ENCODE results near the gene HOXA9. TPM values are rescaled to one million over a fixed set of nuclear protein-coding genes. Genes with fewer than 3 reads are reported as not detected.

HOXA9 gene
- total RNA-seq, 2 experiments from 2014 or later: not detected

GRCh38 chr7:27116031-27116961 is 49.0 kb downstream of the HOXA9 start:
- Histone ChIP-seq H2AFZ (ENCODE audit: low read length) (no peak overlapping the region), H4K20me1 (ENCODE audit: insufficient read depth, low read length) (no peaks in the 10 kb centered on the region), H3K9me3 (ENCODE audit: low read length) (no peaks in the 10 kb centered on the region), H3K79me2 (ENCODE audit: insufficient read depth, low read depth, low read length) (no peaks in the 10 kb centered on the region), H3K9me2 (ENCODE audit: insufficient read depth, low read length) (no peaks in the 10 kb centered on the region), H3K4me3 (ENCODE audit: low read depth, low read length, poor library complexity, severe bottlenecking) (no peak overlapping the region), H3K27ac (ENCODE audit: low read depth, low read length, poor library complexity, severe bottlenecking) (no peak overlapping the region), H3K4me1 (ENCODE audit: insufficient read depth, low read length, poor library complexity, severe bottlenecking) (no peaks in the 10 kb centered on the region), H3K36me3 (ENCODE audit: insufficient read depth, low read length) (no peaks in the 10 kb centered on the region), H3K4me2 (ENCODE audit: low read length) (no peak overlapping the region)
- intact Hi-C loops (cut with micrococcal nuclease; ENCODE audit: unreplicated experiment): no loop called here
- TF ChIP-seq CTCF (conservative IDR thresholded peaks at IDR 0.05; ENCODE audit: low read length) (no peak), EZH2phosphoT487 (IDR thresholded peaks at IDR 0.05; ENCODE audit: borderline replicate concordance, low read depth, low read length) (no peak)
- ChIA-PET CTCF (ENCODE audit: unreplicated experiment) (no interaction called here), POLR2A (no interaction called here)
- BruUV-seq (replicated peaks): no TSS peak
- DNase-seq (ENCODE audit: low spot score): no peak

- no peak overlapping the region for H2AFZ ChIP-seq (ENCODE audit: low read length)
- H4K20me1 ChIP-seq (ENCODE audit: insufficient read depth, low read length): no peaks in the 10 kb centered on the region
- no peak overlapping the region for H3K27ac ChIP-seq (ENCODE audit: low read depth, low read length, poor library complexity, severe bottlenecking)
- intact Hi-C loops (cut with micrococcal nuclease; ENCODE audit: unreplicated experiment): no loop called here
- H3K79me2 ChIP-seq (ENCODE audit: insufficient read depth, low read depth, low read length): no peaks in the 10 kb centered on the region
- H3K36me3 ChIP-seq (ENCODE audit: insufficient read depth, low read length): no peaks in the 10 kb centered on the region
- H3K4me2 ChIP-seq (ENCODE audit: low read length): no peak overlapping the region
- no TSS peak for BruUV-seq (replicated peaks)
- ChIA-PET POLR2A (no interaction called here), CTCF (ENCODE audit: unreplicated experiment) (no interaction called here)
- H3K4me3 ChIP-seq (ENCODE audit: low read depth, low read length, poor library complexity, severe bottlenecking): no peak overlapping the region
- H3K9me2 ChIP-seq (ENCODE audit: insufficient read depth, low read length): no peaks in the 10 kb centered on the region
- no peaks in the 10 kb centered on the region for H3K9me3 ChIP-seq (ENCODE audit: low read length)
- H3K4me1 ChIP-seq (ENCODE audit: insufficient read depth, low read length, poor library complexity, severe bottlenecking): no peaks in the 10 kb centered on the region
- DNase-seq (ENCODE audit: low spot score): no peak
- no peak for TF ChIP-seq CTCF (conservative IDR thresholded peaks at IDR 0.05; ENCODE audit: low read length)
- TF ChIP-seq EZH2phosphoT487 (IDR thresholded peaks at IDR 0.05; ENCODE audit: borderline replicate concordance, low read depth, low read length): no peak
These were observed 49.9 kb downstream of the HOXA9 start for GRCh38 chr7:27115221-27116026.

Measured in OCI-LY7 (cell line).